H1 (cell line): ENCODE results near the gene PARD3. TPM values are rescaled to one million over a fixed set of nuclear protein-coding genes. Genes with fewer than 3 reads are reported as not detected.

Experiments
- EP300 ChIP-seq, 2 experiments: IDR thresholded peaks; 1 replicate in 1 of 2; 2 replicates in 1 of 2; pipeline ENCODE4 v1.6.1; 2011 to 2012; ENCODE audit warnings: low read depth in 2 of 2, low read length in 2 of 2, mild to moderate bottlenecking in 2 of 2, borderline replicate concordance in 1 of 2, inconsistent platforms in 1 of 2, moderate library complexity in 1 of 2
- GTF2F1 ChIP-seq: IDR thresholded peaks from 2 replicates; pipeline ENCODE4 v1.6.1; 2012; ENCODE audit warnings: low read depth, low read length, improper control_type of control experiment, borderline replicate concordance
- KDM4A ChIP-seq: IDR thresholded peaks from one replicate; pipeline ENCODE4 v1.7.1; 2012; ENCODE audit warnings: low read depth, mild to moderate bottlenecking, moderate library complexity, low read length, inconsistent platforms; ENCODE audit not compliant: severe bottlenecking
- ZNF274 ChIP-seq: IDR thresholded peaks from 2 replicates; pipeline ENCODE4 v1.7.0; 2012; ENCODE audit warnings: low read length, borderline replicate concordance; ENCODE audit errors: extremely low read depth
- polyA plus RNA-seq, 7 experiments: library from polyadenylated mRNA; depleted of rRNA in 3 of 7; stranded (reverse) in 5 of 7; unstranded in 2 of 7; fragments of >200 nt in 5 of 7; fragments of 200-250 nt in 2 of 7; gene quantifications; 1 replicate in 5 of 7; 2 replicates in 1 of 7; 4 replicates in 1 of 7; pipeline versions ENCODE4 v1.2.1 to v1.2.3, GENCODE V29; 2011 to 2013; ENCODE audit warnings: missing spikeins in 2 of 7, mixed read lengths in 2 of 7
- total RNA-seq: library from RNA; stranded (reverse); fragmentation: NEBNext Ultra II Directional; extraction: Animal tissue kit (Norgen Biotek cat#: 25700); gene quantifications from 2 replicates; pipeline ENCODE4 v1.2.1, GENCODE V29; 2021
- TF ChIP-seq, protein P1 (sequence below): fragments of 300-600 bp; sonication (generic); IDR thresholded peaks from 2 replicates; pipeline ENCODE4 v1.7.1; 2012; ENCODE audit warnings: low read length, moderate library complexity, mild to moderate bottlenecking, inconsistent platforms; ENCODE audit not compliant: insufficient replicate concordance

PARD3 gene
- total and polyA plus RNA-seq, 2 of the 8 experiments (the other 6 are each of a cell fraction or from before 2014, with no cell fraction given) = 19.7 to 49.1 TPM

DNA sequence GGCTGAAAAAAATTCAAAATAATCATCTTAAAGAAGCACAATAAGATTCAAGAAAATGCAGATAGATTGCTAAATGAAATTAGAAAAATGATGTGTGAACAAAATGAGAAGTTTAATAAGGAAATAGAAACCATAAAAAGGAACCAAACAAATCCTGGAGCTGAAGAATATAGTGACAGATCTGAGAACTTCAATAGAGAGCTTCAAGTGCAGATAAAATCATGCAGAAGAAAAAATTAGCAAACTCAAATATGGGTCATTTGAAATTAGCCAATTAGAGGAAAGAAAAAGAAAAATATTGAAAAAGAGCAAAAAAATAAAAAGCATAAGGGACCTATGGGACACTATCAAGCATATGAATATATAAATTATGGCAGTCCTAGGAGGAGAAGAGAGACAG lies 720.1 kb downstream of the PARD3 start (continued):
- TF ChIP-seq, protein P1, sequence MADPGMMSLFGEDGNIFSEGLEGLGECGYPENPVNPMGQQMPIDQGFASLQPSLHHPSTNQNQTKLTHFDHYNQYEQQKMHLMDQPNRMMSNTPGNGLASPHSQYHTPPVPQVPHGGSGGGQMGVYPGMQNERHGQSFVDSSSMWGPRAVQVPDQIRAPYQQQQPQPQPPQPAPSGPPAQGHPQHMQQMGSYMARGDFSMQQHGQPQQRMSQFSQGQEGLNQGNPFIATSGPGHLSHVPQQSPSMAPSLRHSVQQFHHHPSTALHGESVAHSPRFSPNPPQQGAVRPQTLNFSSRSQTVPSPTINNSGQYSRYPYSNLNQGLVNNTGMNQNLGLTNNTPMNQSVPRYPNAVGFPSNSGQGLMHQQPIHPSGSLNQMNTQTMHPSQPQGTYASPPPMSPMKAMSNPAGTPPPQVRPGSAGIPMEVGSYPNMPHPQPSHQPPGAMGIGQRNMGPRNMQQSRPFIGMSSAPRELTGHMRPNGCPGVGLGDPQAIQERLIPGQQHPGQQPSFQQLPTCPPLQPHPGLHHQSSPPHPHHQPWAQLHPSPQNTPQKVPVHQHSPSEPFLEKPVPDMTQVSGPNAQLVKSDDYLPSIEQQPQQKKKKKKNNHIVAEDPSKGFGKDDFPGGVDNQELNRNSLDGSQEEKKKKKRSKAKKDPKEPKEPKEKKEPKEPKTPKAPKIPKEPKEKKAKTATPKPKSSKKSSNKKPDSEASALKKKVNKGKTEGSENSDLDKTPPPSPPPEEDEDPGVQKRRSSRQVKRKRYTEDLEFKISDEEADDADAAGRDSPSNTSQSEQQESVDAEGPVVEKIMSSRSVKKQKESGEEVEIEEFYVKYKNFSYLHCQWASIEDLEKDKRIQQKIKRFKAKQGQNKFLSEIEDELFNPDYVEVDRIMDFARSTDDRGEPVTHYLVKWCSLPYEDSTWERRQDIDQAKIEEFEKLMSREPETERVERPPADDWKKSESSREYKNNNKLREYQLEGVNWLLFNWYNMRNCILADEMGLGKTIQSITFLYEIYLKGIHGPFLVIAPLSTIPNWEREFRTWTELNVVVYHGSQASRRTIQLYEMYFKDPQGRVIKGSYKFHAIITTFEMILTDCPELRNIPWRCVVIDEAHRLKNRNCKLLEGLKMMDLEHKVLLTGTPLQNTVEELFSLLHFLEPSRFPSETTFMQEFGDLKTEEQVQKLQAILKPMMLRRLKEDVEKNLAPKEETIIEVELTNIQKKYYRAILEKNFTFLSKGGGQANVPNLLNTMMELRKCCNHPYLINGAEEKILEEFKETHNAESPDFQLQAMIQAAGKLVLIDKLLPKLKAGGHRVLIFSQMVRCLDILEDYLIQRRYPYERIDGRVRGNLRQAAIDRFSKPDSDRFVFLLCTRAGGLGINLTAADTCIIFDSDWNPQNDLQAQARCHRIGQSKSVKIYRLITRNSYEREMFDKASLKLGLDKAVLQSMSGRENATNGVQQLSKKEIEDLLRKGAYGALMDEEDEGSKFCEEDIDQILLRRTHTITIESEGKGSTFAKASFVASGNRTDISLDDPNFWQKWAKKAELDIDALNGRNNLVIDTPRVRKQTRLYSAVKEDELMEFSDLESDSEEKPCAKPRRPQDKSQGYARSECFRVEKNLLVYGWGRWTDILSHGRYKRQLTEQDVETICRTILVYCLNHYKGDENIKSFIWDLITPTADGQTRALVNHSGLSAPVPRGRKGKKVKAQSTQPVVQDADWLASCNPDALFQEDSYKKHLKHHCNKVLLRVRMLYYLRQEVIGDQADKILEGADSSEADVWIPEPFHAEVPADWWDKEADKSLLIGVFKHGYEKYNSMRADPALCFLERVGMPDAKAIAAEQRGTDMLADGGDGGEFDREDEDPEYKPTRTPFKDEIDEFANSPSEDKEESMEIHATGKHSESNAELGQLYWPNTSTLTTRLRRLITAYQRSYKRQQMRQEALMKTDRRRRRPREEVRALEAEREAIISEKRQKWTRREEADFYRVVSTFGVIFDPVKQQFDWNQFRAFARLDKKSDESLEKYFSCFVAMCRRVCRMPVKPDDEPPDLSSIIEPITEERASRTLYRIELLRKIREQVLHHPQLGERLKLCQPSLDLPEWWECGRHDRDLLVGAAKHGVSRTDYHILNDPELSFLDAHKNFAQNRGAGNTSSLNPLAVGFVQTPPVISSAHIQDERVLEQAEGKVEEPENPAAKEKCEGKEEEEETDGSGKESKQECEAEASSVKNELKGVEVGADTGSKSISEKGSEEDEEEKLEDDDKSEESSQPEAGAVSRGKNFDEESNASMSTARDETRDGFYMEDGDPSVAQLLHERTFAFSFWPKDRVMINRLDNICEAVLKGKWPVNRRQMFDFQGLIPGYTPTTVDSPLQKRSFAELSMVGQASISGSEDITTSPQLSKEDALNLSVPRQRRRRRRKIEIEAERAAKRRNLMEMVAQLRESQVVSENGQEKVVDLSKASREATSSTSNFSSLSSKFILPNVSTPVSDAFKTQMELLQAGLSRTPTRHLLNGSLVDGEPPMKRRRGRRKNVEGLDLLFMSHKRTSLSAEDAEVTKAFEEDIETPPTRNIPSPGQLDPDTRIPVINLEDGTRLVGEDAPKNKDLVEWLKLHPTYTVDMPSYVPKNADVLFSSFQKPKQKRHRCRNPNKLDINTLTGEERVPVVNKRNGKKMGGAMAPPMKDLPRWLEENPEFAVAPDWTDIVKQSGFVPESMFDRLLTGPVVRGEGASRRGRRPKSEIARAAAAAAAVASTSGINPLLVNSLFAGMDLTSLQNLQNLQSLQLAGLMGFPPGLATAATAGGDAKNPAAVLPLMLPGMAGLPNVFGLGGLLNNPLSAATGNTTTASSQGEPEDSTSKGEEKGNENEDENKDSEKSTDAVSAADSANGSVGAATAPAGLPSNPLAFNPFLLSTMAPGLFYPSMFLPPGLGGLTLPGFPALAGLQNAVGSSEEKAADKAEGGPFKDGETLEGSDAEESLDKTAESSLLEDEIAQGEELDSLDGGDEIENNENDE = no peak
- TF ChIP-seq KDM4A (no peak), ZNF274 (no peak), EP300 (IDR thresholded peaks at IDR 0.05; ENCODE audit: borderline replicate concordance in 1 of 2, low read depth in 2 of 2, low read length in 2 of 2) (no peak), GTF2F1 (no peak)
